ENCODE data around the gene ACY1. TPM values are rescaled to one million over a fixed set of nuclear protein-coding genes. Genes with fewer than 3 reads are reported as not detected.

ACY1 gene
- polyA plus RNA-seq, 2 of the 4 experiments (the other 2 are of a cell fraction): 20.7 to 21.1 TPM

- Histone ChIP-seq H3K4me3 (no peak overlapping the region), H3K4me1 (peaks cover 17% of the 10 kb centered on the region), H3K27ac (no peak overlapping the region; a peak in 1 of 6 replicates), H3K9me3 (no peaks in the 10 kb centered on the region), H3K4me2 (peak overlapping the region; percentile 84)
- POLR2A ChIA-PET: interaction anchor here (0.6 to 0.9 kb wide), 4 partner anchors 14 to 27 kb away, joined by 3 to 6 read pairs (median 3); partner anchors contain the start of genes ACY1, PARP3, RPL29 and RRP9
- CTCF ChIA-PET: interaction anchor here (0.9 to 7.1 kb wide), 4 partner anchors 10 to 300 kb away, joined by 3 to 53 read pairs (median 20); partner anchors contain the start of genes ACY1, PARP3 and RRP9
- 87% methylated on average over 6 of the region's 6 CpGs for WGBS (ENCODE audit: missing lambda C conversion rate)
- FAIRE-seq (no peak), DNase-seq (ENCODE audit: low read depth in 1 of 2, low spot score in 1 of 2) (no peak), ATAC-seq (no peak)
- TF ChIP-seq FOSB (CRISPR knock-in tag; IDR thresholded peaks at IDR 0.05) (no peak), BCL3 (IDR thresholded peaks at IDR 0.05) (no peak), TFCP2L1 (CRISPR knock-in tag; IDR thresholded peaks at IDR 0.05) (no peak), KDM5A (IDR thresholded peaks at IDR 0.05) (no peak), HOXB13 (CRISPR knock-in tag; IDR thresholded peaks at IDR 0.05; ENCODE audit: low read depth) (no peak), RNF2 (IDR thresholded peaks at IDR 0.05; ENCODE audit: borderline replicate concordance, low read depth) (no peak), ELK1 (IDR thresholded peaks at IDR 0.05; ENCODE audit: low read depth, low read length) (no peak), NPAS2 (CRISPR knock-in tag; IDR thresholded peaks at IDR 0.05; ENCODE audit: borderline replicate concordance) (no peak), HES2 (IDR thresholded peaks at IDR 0.05) (no peak), MYC (IDR thresholded peaks at IDR 0.05; ENCODE audit: borderline replicate concordance, low read length) (no peak), ZNF302 (CRISPR knock-in tag; IDR thresholded peaks at IDR 0.05) (no peak), EP300 (IDR thresholded peaks at IDR 0.05) (no peak), HOXA7 (CRISPR knock-in tag; IDR thresholded peaks at IDR 0.05) (no peak), RFX5 (IDR thresholded peaks at IDR 0.05) (no peak), CBX2 (IDR thresholded peaks at IDR 0.05; ENCODE audit: borderline replicate concordance, low read depth) (no peak), JUN (IDR thresholded peaks at IDR 0.05) (no peak), HEYL (CRISPR knock-in tag; IDR thresholded peaks at IDR 0.05) (no peak)
Observed at GRCh38 chr3:51968883-51969678, 14.3 kb upstream of the ACY1 start.

GRCh38 chr3:51969841-51970240 is 13.5 kb upstream of the ACY1 start:
- Histone ChIP-seq H3K4me2 (no peak overlapping the region), H3K9me3 (no peaks in the 10 kb centered on the region), H3K27ac (no peak overlapping the region), H3K4me3 (no peak overlapping the region), H3K4me1 (peaks cover 23% of the 10 kb centered on the region)
- ATAC-seq (no peak), DNase-seq (ENCODE audit: low read depth in 1 of 2, low spot score in 1 of 2) (no peak), FAIRE-seq (no peak)
- TF ChIP-seq ZNF302 (CRISPR knock-in tag; IDR thresholded peaks at IDR 0.05) (no peak), CEBPB (IDR thresholded peaks at IDR 0.05) (no peak), ATOH8 (CRISPR knock-in tag; IDR thresholded peaks at IDR 0.05; ENCODE audit: low read depth) (no peak), CBX8 (IDR thresholded peaks at IDR 0.05) (no peak), POLR2A (IDR thresholded peaks at IDR 0.05; ENCODE audit: low read length) (no peak), CHD2 (IDR thresholded peaks at IDR 0.05; ENCODE audit: low read length, partially characterized antibody) (no peak), NPAS2 (CRISPR knock-in tag; IDR thresholded peaks at IDR 0.05; ENCODE audit: borderline replicate concordance) (no peak), HMGXB4 (CRISPR knock-in tag; IDR thresholded peaks at IDR 0.05; ENCODE audit: borderline replicate concordance) (no peak), ZSCAN20 (CRISPR knock-in tag; IDR thresholded peaks at IDR 0.05) (no peak), HEYL (CRISPR knock-in tag; IDR thresholded peaks at IDR 0.05) (no peak), TFCP2L1 (CRISPR knock-in tag; IDR thresholded peaks at IDR 0.05) (no peak)
- ChIA-PET POLR2A (interaction anchor here (0.7 to 0.9 kb wide), 3 partner anchors 26 to 28 kb away, joined by 3 to 6 read pairs (median 3); partner anchors contain the start of genes PARP3, RPL29 and RRP9), CTCF (interaction anchor here (0.9 to 7.1 kb wide), 4 partner anchors 10 to 300 kb away, joined by 3 to 53 read pairs (median 20); partner anchors contain the start of genes ACY1, PARP3 and RRP9)
- 71% methylated on average over 1 of the region's 4 CpGs for WGBS (ENCODE audit: missing lambda C conversion rate)

Measured in A549 (cell line).